CD4-positive, alpha-beta T cell treated with Interleukin-21 for 1 hour (primary cell): ENCODE measurements around the gene POU6F2.
"Not testable (repeated sequence)": the region's sequence is repeated elsewhere in the genome, so short reads cannot be mapped to it uniquely, and the experiment has no call there.

Experiments used
- DNase-seq: peaks from one replicate; pipeline ENCODE4 v3.0.0-alpha.2; 2020

Gene POU6F2

GRCh38 chr7:39360766-39361165 is 383.1 kb downstream of the POU6F2 start:
- DNase-seq, result no peak

- DNase-seq, result no peak
Observed at GRCh38 chr7:39365751-39366295, 388.1 kb downstream of the POU6F2 start.

GRCh38 chr7:39367451-39367850 is 389.7 kb downstream of the POU6F2 start:
- no peak for DNase-seq

GRCh38 chr7:39367943-39368342 is 390.2 kb downstream of the POU6F2 start:
- no peak for DNase-seq

- no peak for DNase-seq
Observed at GRCh38 chr7:39372383-39372782, 394.7 kb downstream of the POU6F2 start.

- DNase-seq, result no peak
Observed at GRCh38 chr7:39374436-39375040, 396.8 kb downstream of the POU6F2 start.

- DNase-seq, result no peak
Observed at GRCh38 chr7:39375047-39375873, 397.6 kb downstream of the POU6F2 start.

- no peak for DNase-seq
Observed at GRCh38 chr7:39375874-39376190, 398.1 kb downstream of the POU6F2 start.

- DNase-seq, result not testable (repeated sequence)
Observed at GRCh38 chr7:39376881-39377280, 399.2 kb downstream of the POU6F2 start.

GRCh38 chr7:39379416-39379815 is 401.7 kb downstream of the POU6F2 start:
- no peak for DNase-seq

- DNase-seq, result no peak
Observed at GRCh38 chr7:39383136-39383535, 405.4 kb downstream of the POU6F2 start.

- no peak for DNase-seq
Observed at GRCh38 chr7:39384386-39384785, 406.7 kb downstream of the POU6F2 start.

- no peak for DNase-seq
Observed at GRCh38 chr7:39386718-39387117, 409.0 kb downstream of the POU6F2 start.

- no peak for DNase-seq
Observed at GRCh38 chr7:39392151-39392550, 414.4 kb downstream of the POU6F2 start.

GRCh38 chr7:39394105-39394680 is 416.5 kb downstream of the POU6F2 start:
- no peak for DNase-seq

GRCh38 chr7:39399458-39399857 is 421.7 kb downstream of the POU6F2 start:
- DNase-seq, result no peak

- no peak for DNase-seq
Observed at GRCh38 chr7:39399986-39400385, 422.3 kb downstream of the POU6F2 start.

GRCh38 chr7:39400836-39401235 is 423.1 kb downstream of the POU6F2 start:
- no peak for DNase-seq

GRCh38 chr7:39402034-39402433 is 424.3 kb downstream of the POU6F2 start:
- no peak for DNase-seq

- no peak for DNase-seq
Observed at GRCh38 chr7:39404907-39405306, 427.2 kb downstream of the POU6F2 start.

GRCh38 chr7:39405581-39405980 is 427.9 kb downstream of the POU6F2 start:
- no peak for DNase-seq

GRCh38 chr7:39406467-39406866 is 428.8 kb downstream of the POU6F2 start:
- DNase-seq, result no peak

- DNase-seq, result no peak
Observed at GRCh38 chr7:39407137-39407536, 429.4 kb downstream of the POU6F2 start.

GRCh38 chr7:39407723-39408122 is 430.0 kb downstream of the POU6F2 start:
- DNase-seq, result no peak
